ENCODE data around the gene BACH2. TPM values are rescaled to one million over a fixed set of nuclear protein-coding genes. Genes with fewer than 3 reads are reported as not detected.

BACH2 gene
- total and polyA plus RNA-seq, 10 of the 15 experiments (the other 5 are each of a cell fraction or from before 2014, with no cell fraction given) = 0.03 to 0.28 (median 0.04) TPM; not detected in 3

DNA sequence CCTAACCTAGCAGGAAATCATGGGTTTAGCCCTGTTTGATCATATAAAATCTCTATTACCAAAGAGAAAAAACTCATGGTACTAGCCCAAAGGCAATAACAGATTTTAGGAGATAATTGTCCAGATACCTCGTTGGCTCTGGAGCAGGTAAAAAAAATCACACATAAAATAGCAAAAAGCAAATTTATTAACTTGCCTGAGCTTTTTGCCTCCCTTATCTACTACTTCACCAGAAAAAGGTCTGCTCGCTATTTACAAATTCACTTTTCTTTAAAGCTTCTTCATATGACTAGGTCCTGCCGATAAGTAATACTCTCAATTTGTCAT lies 320.0 kb downstream of the BACH2 start:
- in situ Hi-C loops (cut with MboI) = no loop called here
- RAD21 ChIA-PET (ENCODE audit: unreplicated experiment) = no interaction called here

GRCh38 chr6:89975991-89976693 lies 320.5 kb downstream of the BACH2 start:
- no peak overlapping the region for H3K4me2 ChIP-seq (ENCODE audit: control insufficient read depth, insufficient read depth)
- H2AFZ ChIP-seq (ENCODE audit: control insufficient read depth, low read depth, low read length) = no peak overlapping the region
- no peak for DNase-seq (ENCODE audit: low read depth, low spot score)
- ChIA-PET CTCF (interaction anchor here (1.0 kb wide), 1 partner anchor 36 kb away, joined by 3 read pairs; no protein-coding TSS in a partner anchor), POLR2A (no interaction called here), RAD21 (ENCODE audit: unreplicated experiment) (no interaction called here), SMC1A (ENCODE audit: uncharacterized antibody, unreplicated experiment) (interaction anchor here (1.2 to 1.3 kb wide), 2 partner anchors 10 to 22 kb away, joined by 3 read pairs; no protein-coding TSS in a partner anchor)
- no peak for ATAC-seq
- no peaks in the 10 kb centered on the region for H3K79me2 ChIP-seq (ENCODE audit: control insufficient read depth, insufficient read depth, low read length)
- in situ Hi-C loops (cut with MboI) (no loop called here), intact Hi-C loops (cut with micrococcal nuclease; ENCODE audit: unreplicated experiment) (no loop called here)
- H3K27ac ChIP-seq (ENCODE audit: control insufficient read depth, insufficient read depth) = no peak overlapping the region
- H3K27me3 ChIP-seq (replicated peaks in 1 of 2; ENCODE audit: control insufficient read depth in 2 of 2, insufficient read depth in 2 of 2, low read length in 1 of 2) = peaks cover 0 to 3% of the 10 kb centered on the region in 2 experiments; a peak in 1 of 4 replicates
- no peak overlapping the region for H3K9ac ChIP-seq (ENCODE audit: control insufficient read depth, insufficient read depth, low read length)
- H3K4me3 ChIP-seq = no peak overlapping the region
- H3K36me3 ChIP-seq (ENCODE audit: control insufficient read depth in 2 of 2, insufficient read depth in 2 of 2, low read length in 1 of 2) = no peaks in the 10 kb centered on the region
- 73% methylated on average over 12 of the region's 12 CpGs for WGBS (ENCODE audit: insufficient coverage, insufficient replicate concordance, low lambda C conversion rate, missing lambda C conversion rate)
- FAIRE-seq = no peak
- H3K4me1 ChIP-seq (ENCODE audit: control insufficient read depth, insufficient read depth, low read length) = no peaks in the 10 kb centered on the region
- no peaks in the 10 kb centered on the region for H3K9me3 ChIP-seq (replicated peaks; ENCODE audit: control insufficient read depth, insufficient read depth, low read length)
- no TSS peak for BruUV-seq (replicated peaks)
- H4K20me1 ChIP-seq (ENCODE audit: control insufficient read depth, insufficient read depth) = no peaks in the 10 kb centered on the region
- TF ChIP-seq RELA (IDR thresholded peaks at IDR 0.05; ENCODE audit: borderline replicate concordance, partially characterized antibody) (no peak), ZNF384 (IDR thresholded peaks at IDR 0.05; ENCODE audit: borderline replicate concordance, low read depth, low read length) (no peak), ESRRA (IDR thresholded peaks at IDR 0.05; ENCODE audit: low read length) (no peak), POLR2AphosphoS5 (IDR thresholded peaks at IDR 0.05; ENCODE audit: low read length) (no peak), ZNF207 (IDR thresholded peaks at IDR 0.05; ENCODE audit: borderline replicate concordance) (no peak), ZNF622 (IDR thresholded peaks at IDR 0.05) (no peak), PML (IDR thresholded peaks at IDR 0.05; ENCODE audit: low read length) (no peak), STAT1 (conservative IDR thresholded peaks at IDR 0.05) (no peak), CBFB (IDR thresholded peaks at IDR 0.05; ENCODE audit: low read depth) (no peak), NFXL1 (IDR thresholded peaks at IDR 0.05; ENCODE audit: borderline replicate concordance) (no peak)
- TF ChIP-seq, protein P1, sequence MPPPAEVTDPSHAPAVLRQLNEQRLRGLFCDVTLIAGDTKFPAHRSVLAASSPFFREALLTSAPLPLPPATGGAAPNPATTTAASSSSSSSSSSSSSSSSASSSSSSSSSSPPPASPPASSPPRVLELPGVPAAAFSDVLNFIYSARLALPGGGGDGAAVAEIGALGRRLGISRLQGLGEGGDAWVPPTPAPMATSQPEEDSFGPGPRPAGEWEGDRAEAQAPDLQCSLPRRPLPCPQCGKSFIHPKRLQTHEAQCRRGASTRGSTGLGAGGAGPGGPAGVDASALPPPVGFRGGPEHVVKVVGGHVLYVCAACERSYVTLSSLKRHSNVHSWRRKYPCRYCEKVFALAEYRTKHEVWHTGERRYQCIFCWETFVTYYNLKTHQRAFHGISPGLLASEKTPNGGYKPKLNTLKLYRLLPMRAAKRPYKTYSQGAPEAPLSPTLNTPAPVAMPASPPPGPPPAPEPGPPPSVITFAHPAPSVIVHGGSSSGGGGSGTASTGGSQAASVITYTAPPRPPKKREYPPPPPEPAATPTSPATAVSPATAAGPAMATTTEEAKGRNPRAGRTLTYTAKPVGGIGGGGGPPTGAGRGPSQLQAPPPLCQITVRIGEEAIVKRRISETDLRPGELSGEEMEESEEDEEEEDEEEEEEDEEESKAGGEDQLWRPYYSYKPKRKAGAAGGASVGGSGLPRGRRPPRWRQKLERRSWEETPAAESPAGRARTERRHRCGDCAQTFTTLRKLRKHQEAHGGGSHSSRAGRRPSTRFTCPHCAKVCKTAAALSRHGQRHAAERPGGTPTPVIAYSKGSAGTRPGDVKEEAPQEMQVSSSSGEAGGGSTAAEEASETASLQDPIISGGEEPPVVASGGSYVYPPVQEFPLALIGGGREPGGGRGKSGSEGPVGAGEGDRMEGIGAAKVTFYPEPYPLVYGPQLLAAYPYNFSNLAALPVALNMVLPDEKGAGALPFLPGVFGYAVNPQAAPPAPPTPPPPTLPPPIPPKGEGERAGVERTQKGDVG (CRISPR knock-in tag; IDR thresholded peaks at IDR 0.05) = no peak

More for the DNA sequence above, 320.0 kb downstream of the BACH2 start:
- H3K4me1 ChIP-seq (ENCODE audit: control insufficient read depth, insufficient read depth, low read length) = no peaks in the 10 kb centered on the region
- no peaks in the 10 kb centered on the region for H3K36me3 ChIP-seq (ENCODE audit: control insufficient read depth in 2 of 2, insufficient read depth in 2 of 2, low read length in 1 of 2)
- POLR2A ChIA-PET = interaction anchor here (0.6 kb wide), 1 partner anchor 498 kb away, joined by 3 read pairs; no protein-coding TSS in a partner anchor
- no TSS peak for BruUV-seq (replicated peaks)
- intact Hi-C loops (cut with micrococcal nuclease; ENCODE audit: unreplicated experiment) = no loop called here
- no peaks in the 10 kb centered on the region for H3K9me3 ChIP-seq (replicated peaks; ENCODE audit: control insufficient read depth, insufficient read depth, low read length)
- H3K9ac ChIP-seq (ENCODE audit: control insufficient read depth, insufficient read depth, low read length) = no peak overlapping the region
- DNase-seq (ENCODE audit: low read depth, low spot score) = no peak
- H3K27ac ChIP-seq (ENCODE audit: control insufficient read depth, insufficient read depth) = no peak overlapping the region
- TF ChIP-seq STAT3 (IDR thresholded peaks at IDR 0.05; ENCODE audit: low read depth, low read length) (no peak), TCF12 (IDR thresholded peaks at IDR 0.05; ENCODE audit: low read depth, low read length) (no peak), EED (IDR thresholded peaks at IDR 0.05; ENCODE audit: low read depth) (no peak), PAX5 (IDR thresholded peaks at IDR 0.05; ENCODE audit: borderline replicate concordance, low read depth, low read length) (no peak), NFYA (IDR thresholded peaks at IDR 0.05; ENCODE audit: borderline replicate concordance, low read depth, low read length) (no peak), RFX5 (IDR thresholded peaks at IDR 0.05; ENCODE audit: low read depth, low read length) (no peak), MEF2A (IDR thresholded peaks at IDR 0.05; ENCODE audit: insufficient read depth, low read depth, low read length) (no peak)
- TF ChIP-seq, protein P2, sequence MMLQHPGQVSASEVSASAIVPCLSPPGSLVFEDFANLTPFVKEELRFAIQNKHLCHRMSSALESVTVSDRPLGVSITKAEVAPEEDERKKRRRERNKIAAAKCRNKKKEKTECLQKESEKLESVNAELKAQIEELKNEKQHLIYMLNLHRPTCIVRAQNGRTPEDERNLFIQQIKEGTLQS (IDR thresholded peaks at IDR 0.05; ENCODE audit: borderline replicate concordance, extremely low read depth, low read depth, low read length) = no peak
- no peaks in the 10 kb centered on the region for H4K20me1 ChIP-seq (ENCODE audit: control insufficient read depth, insufficient read depth)
- CTCF ChIA-PET = interaction anchor here (1.0 kb wide), 1 partner anchor 36 kb away, joined by 3 read pairs; no protein-coding TSS in a partner anchor
- no peak for FAIRE-seq
- WGBS (ENCODE audit: insufficient coverage, insufficient replicate concordance, low lambda C conversion rate, missing lambda C conversion rate) = 58% methylated on average over 3 of the region's 3 CpGs
- no peak overlapping the region for H2AFZ ChIP-seq (ENCODE audit: control insufficient read depth, low read depth, low read length)
- H3K4me2 ChIP-seq (ENCODE audit: control insufficient read depth, insufficient read depth) = no peak overlapping the region
- no peak for ATAC-seq
- SMC1A ChIA-PET (ENCODE audit: uncharacterized antibody, unreplicated experiment) = interaction anchor here (1.2 to 1.3 kb wide), 2 partner anchors 10 to 22 kb away, joined by 3 read pairs; no protein-coding TSS in a partner anchor
- no peak overlapping the region for H3K4me3 ChIP-seq
- no peaks in the 10 kb centered on the region for H3K79me2 ChIP-seq (ENCODE audit: control insufficient read depth, insufficient read depth, low read length)
- peaks cover 0 to 3% of the 10 kb centered on the region in 2 experiments; a peak in 1 of 4 replicates for H3K27me3 ChIP-seq (replicated peaks in 1 of 2; ENCODE audit: control insufficient read depth in 2 of 2, insufficient read depth in 2 of 2, low read length in 1 of 2)
